Stimulated activated CD4-positive, alpha-beta T cell treated with anti-CD3 and anti-CD28 coated beads, Interleukin-2, amount 100 ng/mL, for 4 hours (primary cell): ENCODE measurements around the gene OR10V1.
"Not testable (repeated sequence)": the region's sequence is repeated elsewhere in the genome, so short reads cannot be mapped to it uniquely, and the experiment has no call there.

Experiments
- DNase-seq: peaks from one replicate; pipeline ENCODE4 v3.0.0-alpha.2; 2020; ENCODE audit warnings: low read depth

OR10V1 gene

GRCh38 chr11:59708537-59708936, 5.1 kb downstream of the OR10V1 start:
- no peak for DNase-seq

GRCh38 chr11:59707371-59707770, 6.3 kb downstream of the OR10V1 start:
- DNase-seq = no peak

- DNase-seq = no peak
These were observed 6.9 kb downstream of the OR10V1 start for GRCh38 chr11:59706518-59707285.

GRCh38 chr11:59705294-59705693, 8.4 kb downstream of the OR10V1 start:
- no peak for DNase-seq

- DNase-seq = not testable (repeated sequence)
These were observed 10.1 kb downstream of the OR10V1 start for GRCh38 chr11:59703515-59703914.

GRCh38 chr11:59700157-59700556, 13.5 kb downstream of the OR10V1 start:
- not testable (repeated sequence) for DNase-seq

- DNase-seq = no peak
These were observed 15.1 kb downstream of the OR10V1 start for GRCh38 chr11:59698506-59698905.

GRCh38 chr11:59692915-59693314, 20.7 kb downstream of the OR10V1 start:
- DNase-seq = no peak

- DNase-seq = no peak
These were observed 22.5 kb downstream of the OR10V1 start for GRCh38 chr11:59691156-59691555.

- no peak for DNase-seq
These were observed 24.6 kb downstream of the OR10V1 start for GRCh38 chr11:59689015-59689414.

GRCh38 chr11:59681260-59681725, 32.4 kb downstream of the OR10V1 start:
- not testable (repeated sequence) for DNase-seq

GRCh38 chr11:59680287-59681154, 33.1 kb downstream of the OR10V1 start:
- DNase-seq = peak; percentile 51

GRCh38 chr11:59679347-59679746, 34.3 kb downstream of the OR10V1 start:
- no peak for DNase-seq

GRCh38 chr11:59678813-59679165, 34.9 kb downstream of the OR10V1 start:
- DNase-seq = no peak

- DNase-seq = no peak
These were observed 35.4 kb downstream of the OR10V1 start for GRCh38 chr11:59678118-59678812.

- DNase-seq = no peak
These were observed 37.4 kb downstream of the OR10V1 start for GRCh38 chr11:59676205-59676604.

- DNase-seq = no peak
These were observed 39.4 kb downstream of the OR10V1 start for GRCh38 chr11:59674291-59674690.

- DNase-seq = no peak
These were observed 40.4 kb downstream of the OR10V1 start for GRCh38 chr11:59673291-59673690.

- DNase-seq = no peak
These were observed 42.2 kb downstream of the OR10V1 start for GRCh38 chr11:59671471-59671870.

GRCh38 chr11:59669611-59670009, 44.0 kb downstream of the OR10V1 start:
- no peak for DNase-seq

GRCh38 chr11:59668950-59669610, 44.6 kb downstream of the OR10V1 start, which contains the start of gene PATL1:
PATL1 (minus strand) TSS chr11:59669037; CDS start chr11:59668895, 142 bp downstream.
- DNase-seq = peak; percentile 98
